ENCODE data around the gene MMP12.
"Not testable (repeated sequence)": the region's sequence is repeated elsewhere in the genome, so short reads cannot be mapped to it uniquely, and the experiment has no call there.

The MMP12 gene

DNA sequence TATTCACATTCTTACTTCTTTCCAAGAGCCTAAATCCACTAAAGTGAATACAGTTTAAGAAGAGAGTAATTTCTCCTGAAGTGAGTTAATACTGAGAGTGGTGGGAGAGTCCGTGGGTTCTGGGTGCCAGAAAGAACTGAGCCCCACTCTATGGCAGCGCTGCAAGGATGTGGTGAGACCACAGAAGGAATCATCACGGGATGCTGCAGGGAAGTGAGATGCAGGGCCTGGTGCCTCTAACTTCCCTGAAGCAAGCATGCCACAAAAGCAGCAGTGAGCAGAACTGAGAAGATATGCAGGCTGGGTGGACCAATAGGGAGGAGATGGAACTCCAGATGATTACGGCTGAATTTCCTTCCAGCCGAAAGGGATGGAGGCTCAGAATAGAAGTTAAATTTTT is 5.0 kb upstream of the MMP12 start:
- no peak for DNase-seq (ENCODE audit: extremely low read depth, low read depth)
- TF ChIP-seq, protein P1, sequence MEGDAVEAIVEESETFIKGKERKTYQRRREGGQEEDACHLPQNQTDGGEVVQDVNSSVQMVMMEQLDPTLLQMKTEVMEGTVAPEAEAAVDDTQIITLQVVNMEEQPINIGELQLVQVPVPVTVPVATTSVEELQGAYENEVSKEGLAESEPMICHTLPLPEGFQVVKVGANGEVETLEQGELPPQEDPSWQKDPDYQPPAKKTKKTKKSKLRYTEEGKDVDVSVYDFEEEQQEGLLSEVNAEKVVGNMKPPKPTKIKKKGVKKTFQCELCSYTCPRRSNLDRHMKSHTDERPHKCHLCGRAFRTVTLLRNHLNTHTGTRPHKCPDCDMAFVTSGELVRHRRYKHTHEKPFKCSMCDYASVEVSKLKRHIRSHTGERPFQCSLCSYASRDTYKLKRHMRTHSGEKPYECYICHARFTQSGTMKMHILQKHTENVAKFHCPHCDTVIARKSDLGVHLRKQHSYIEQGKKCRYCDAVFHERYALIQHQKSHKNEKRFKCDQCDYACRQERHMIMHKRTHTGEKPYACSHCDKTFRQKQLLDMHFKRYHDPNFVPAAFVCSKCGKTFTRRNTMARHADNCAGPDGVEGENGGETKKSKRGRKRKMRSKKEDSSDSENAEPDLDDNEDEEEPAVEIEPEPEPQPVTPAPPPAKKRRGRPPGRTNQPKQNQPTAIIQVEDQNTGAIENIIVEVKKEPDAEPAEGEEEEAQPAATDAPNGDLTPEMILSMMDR (IDR thresholded peaks at IDR 0.05; ENCODE audit: low read depth, low read length): no peak

DNA sequence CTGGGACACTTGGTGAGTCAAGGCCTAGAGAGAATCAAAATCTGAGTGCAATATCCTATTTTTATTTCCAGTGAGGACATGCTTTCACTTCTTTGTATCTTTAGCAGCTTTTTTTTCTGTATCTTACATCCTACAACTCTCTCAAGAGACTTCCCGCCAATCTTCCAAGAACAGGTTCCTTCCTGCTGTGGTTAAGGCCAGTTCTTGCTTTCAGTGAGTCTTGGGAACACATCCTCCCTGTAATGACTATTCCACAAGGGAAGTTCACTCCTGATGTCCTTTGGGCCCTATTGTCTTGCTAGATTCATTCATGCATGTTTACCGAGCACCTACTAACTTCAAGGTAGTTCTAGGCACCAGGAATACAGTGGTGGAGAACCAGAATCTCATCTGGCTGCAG is 3.8 kb upstream of the MMP12 start:
- TF ChIP-seq, protein P1 (IDR thresholded peaks at IDR 0.05; ENCODE audit: low read depth, low read length): no peak
- no peak for DNase-seq (ENCODE audit: extremely low read depth, low read depth)

DNA sequence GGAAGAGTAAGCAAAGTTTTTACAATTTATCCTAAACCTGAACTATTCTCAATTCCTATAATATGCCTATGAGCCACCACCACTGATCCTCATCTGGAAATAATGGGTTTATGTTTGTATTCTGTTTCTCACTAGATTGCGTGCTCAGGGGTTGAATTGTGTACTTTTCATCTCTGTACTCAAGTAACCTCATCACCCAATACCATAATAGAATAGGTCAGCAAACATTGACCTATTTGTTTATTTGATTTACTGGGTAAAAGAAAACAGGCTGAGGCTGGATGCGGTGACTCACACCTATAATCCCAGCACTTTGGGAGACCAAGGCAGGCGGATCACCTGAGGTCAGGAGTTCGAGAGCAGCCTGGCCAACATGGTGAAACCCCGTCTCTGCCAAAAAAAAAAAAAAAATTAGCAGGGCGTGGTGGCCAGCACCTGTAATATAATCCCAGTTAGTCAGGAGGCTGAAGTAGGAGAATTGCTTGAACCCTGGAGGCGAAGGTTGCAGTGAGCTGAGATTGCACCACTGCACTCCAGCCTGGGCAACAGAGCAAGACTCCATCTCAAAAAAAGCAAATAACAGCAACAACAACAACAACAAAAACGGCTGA is 5.3 kb downstream of the MMP12 start:
- not testable (repeated sequence) for DNase-seq (ENCODE audit: extremely low read depth, low read depth)

DNA sequence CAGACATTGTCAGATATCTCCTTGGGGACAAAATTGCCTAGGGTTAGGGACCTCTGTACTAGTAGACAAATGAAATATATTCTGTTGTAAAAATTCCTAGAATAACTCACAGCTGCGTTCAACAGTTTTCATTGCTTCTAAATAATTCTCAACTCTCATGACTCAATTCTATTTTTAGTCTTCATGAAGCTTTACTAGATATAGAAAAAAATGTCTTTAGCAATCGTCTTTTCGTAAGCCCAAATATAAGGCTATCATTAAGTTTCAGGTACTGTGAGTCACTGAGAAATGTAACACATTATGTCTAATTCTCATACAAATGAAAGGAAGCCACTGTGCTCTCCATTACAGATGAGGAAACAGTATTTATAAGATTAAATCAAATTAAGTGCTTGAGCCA is 6.4 kb downstream of the MMP12 start:
- TF ChIP-seq, protein P1 (IDR thresholded peaks at IDR 0.05; ENCODE audit: low read depth, low read length): no peak
- no peak for DNase-seq (ENCODE audit: extremely low read depth, low read depth)

DNA sequence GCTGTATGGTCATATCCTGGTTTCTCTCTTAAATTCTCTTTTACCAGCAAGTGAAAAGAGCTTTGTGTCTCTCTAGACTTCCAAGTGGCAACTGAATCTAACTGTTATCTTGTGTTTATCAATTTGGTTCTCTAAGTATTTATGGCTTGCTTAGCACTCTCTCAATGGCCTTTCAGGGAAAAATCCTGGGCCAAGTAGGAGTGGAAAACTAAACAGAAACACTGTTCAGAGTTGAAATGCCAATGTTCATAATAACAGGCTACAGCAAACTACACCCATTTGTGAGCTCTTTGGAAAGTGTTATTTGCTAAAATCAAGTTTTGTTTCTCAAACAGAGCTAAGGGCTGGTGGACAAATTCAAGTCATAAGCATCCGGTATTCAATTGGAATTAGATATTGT is 10.1 kb downstream of the MMP12 start:
- TF ChIP-seq, protein P1 (IDR thresholded peaks at IDR 0.05; ENCODE audit: low read depth, low read length): no peak
- DNase-seq (ENCODE audit: extremely low read depth, low read depth): no peak

DNA sequence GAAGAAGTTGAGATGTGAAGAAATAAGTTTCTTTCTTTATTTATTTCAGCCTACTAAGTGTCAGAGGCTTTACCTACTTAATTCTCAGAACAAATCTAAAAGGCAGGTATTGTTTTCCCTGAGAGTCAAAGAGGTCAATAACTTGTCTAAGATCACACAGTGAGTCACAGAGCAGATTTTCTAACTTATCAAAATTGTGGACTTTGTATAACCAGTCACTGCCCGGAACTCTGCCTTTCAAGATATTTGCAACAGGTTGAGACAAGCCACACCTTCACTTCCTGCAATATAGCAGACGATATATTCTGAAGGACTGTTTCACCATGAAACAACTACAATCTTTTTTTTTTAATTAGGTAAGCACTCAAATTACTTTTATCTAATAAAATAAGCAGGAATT is 20.8 kb downstream of the MMP12 start:
- TF ChIP-seq, protein P1 (IDR thresholded peaks at IDR 0.05; ENCODE audit: low read depth, low read length): no peak
- no peak for DNase-seq (ENCODE audit: extremely low read depth, low read depth)

DNA sequence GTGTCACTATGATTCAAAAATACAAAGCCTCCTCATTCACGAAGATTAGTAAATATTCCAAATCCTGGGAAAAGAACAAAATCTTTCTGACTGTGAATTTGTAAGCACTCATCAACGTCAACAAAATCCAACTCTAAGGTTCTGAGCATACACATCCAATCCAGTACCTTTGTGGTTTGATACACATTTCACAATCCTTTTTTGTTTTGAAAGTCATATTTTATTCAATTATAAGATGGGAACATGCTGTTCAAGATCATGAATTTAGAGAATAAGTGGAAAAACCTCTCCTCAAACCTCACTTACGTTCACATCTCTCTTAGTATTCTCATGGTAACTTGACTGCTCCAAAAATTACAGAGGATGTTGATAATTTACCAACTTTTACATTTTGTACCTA is 21.7 kb downstream of the MMP12 start:
- TF ChIP-seq, protein P1 (IDR thresholded peaks at IDR 0.05; ENCODE audit: low read depth, low read length): no peak
- DNase-seq (ENCODE audit: extremely low read depth, low read depth): no peak

Data from AG09319 (cell line).